ENCODE data around the gene PIGB.
"Not testable (repeated sequence)": the region's sequence is repeated elsewhere in the genome, so short reads cannot be mapped to it uniquely, and the experiment has no call there.

Gene PIGB

DNA sequence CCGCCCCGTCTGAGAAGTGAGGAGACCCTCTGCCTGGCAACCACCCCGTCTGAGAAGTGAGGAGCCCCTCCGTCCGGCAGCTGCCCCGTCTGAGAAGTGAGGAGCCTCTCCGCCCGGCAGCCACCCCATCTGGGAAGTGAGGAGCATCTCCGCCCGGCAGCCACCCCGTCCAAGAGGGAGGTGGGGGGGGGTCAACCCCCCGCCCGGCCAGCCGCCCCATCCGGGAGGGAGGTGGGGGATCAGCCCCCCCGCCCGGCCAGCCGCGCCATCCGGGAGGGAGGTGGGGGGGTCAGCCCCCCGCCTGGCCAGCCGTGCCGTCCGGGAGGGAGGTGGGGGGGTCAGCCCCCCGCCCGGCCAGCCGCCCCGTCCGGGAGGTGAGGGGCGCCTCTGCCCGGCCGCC, 16.2 kb upstream of the PIGB start:
- DNase-seq (ENCODE audit: low spot score) = not testable (repeated sequence)

DNA sequence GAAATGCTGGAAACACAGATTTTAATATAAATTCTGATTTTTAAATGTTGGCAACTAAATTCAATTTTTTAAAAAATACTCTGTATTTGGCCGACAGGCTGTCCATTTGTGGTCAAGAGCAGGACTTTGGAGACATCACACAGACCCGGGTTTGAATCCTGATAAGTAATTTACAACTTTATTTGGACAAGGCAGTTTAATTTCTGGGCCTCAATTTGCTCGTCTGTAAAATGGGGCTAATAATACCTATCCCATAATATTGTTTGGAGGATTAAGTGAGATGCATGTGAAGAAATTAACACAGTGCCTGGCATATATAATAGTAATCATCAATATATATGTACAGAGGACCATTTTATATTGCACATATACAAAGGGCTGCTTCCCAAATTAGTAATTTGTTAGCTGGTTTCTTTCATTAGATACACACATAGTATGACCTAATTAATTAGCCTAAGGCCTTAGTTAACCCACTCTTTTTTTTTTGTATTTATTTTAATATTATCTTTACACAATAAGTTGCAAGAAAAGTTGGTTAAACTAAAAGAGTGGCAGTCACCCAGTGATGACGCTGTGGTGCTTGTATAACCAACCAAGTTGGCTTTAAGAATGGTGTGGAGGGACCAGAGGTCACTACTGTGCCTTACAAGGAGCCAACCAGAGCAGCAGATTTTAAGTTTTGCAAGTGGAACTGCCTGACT, 665 bp downstream of the PIGB start:
- no peak for DNase-seq (ENCODE audit: low spot score)

GRCh38 chr15:55320238-55320550, 1.2 kb downstream of the PIGB start:
- DNase-seq (ENCODE audit: low spot score) = no peak

- DNase-seq (ENCODE audit: low spot score) = no peak
Observed at GRCh38 chr15:55320963-55321362, 1.9 kb downstream of the PIGB start.

GRCh38 chr15:55322467-55322866, 3.4 kb downstream of the PIGB start:
- DNase-seq (ENCODE audit: low spot score) = no peak

- DNase-seq (ENCODE audit: low spot score) = no peak
Observed at GRCh38 chr15:55327387-55327786, 8.4 kb downstream of the PIGB start.

DNA sequence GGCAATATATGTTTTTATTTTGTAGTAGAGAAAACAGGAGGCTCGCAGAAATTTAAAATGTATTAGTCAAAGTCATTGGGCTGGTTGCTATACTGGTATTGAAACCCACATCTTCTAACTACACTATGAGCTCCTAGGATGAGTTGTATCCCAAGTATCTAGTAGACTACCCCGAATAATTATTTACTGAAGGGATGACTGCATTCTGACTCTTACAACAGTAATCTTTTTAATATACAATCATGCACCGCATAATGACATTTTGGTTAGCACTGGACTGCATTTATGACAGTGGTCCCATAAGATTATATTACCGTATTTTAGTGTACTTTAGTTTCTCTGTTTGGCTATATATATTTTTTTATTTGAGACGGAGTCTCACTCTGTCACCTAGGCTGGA, 15.3 kb downstream of the PIGB start:
- no peak for DNase-seq (ENCODE audit: low spot score)

DNA sequence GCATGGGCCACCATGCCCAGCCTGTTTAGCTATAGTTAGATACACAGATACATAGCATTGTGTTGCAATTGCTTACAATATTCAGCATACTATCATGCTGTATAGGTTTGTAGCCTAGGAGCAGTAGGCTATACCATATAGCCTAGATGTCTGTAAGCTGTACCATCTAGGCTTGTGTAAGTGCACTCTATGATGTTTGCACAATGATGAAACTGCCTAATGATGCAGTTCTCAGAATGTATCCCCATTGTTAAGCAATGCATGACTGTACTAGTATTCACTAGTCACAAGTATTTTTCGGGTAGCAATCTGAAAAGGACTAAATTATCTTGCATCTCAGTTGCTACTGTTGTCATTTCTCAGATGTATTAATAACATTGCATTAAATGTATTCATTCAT, 16.0 kb downstream of the PIGB start:
- no peak for DNase-seq (ENCODE audit: low spot score)

- DNase-seq (ENCODE audit: low spot score) = no peak
Observed at GRCh38 chr15:55337160-55337559, 18.1 kb downstream of the PIGB start.

DNA sequence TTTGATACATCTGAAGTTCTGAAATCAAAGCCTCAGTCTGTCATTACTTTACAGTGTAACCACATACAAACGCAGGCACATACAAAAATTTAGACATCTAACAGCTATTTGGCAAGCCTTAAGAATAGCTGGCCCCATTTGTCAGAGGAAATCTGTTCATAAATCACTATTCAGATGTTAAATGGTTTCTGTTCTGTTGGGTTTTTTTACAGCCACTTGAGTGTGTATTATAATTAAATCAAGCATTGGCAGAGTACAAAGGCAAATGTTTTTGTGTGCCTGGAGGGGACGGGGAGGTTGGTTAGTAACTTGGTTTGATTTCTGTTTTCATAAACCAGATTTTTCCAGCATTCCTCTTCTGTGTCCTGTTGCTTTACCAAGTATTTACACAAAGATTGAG, 24.1 kb downstream of the PIGB start:
- DNase-seq (ENCODE audit: low spot score) = no peak

GRCh38 chr15:55344206-55344605, 25.2 kb downstream of the PIGB start:
- no peak for DNase-seq (ENCODE audit: low spot score)

GRCh38 chr15:55348281-55348778, 29.3 kb downstream of the PIGB start:
- DNase-seq (ENCODE audit: low spot score) = no peak

DNA sequence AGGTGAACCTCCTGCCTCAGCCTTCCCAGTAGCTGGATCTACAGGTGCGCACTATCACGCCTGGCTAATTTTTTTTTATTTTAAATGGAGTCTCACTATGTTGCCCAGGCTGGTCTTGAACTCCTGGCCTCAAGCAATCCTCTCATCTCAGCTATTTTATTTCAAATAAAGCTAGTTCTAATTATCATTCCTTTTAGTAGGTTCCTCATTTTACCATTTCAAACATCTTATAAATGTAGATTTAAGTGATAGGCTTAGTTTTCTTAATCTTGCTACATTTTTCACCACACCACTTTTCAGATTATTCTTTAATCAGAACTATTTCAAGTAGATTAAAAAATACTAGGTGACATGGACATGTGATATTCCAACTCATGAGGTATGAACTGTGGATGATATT, 30.3 kb downstream of the PIGB start:
- DNase-seq (ENCODE audit: low spot score) = no peak

DNA sequence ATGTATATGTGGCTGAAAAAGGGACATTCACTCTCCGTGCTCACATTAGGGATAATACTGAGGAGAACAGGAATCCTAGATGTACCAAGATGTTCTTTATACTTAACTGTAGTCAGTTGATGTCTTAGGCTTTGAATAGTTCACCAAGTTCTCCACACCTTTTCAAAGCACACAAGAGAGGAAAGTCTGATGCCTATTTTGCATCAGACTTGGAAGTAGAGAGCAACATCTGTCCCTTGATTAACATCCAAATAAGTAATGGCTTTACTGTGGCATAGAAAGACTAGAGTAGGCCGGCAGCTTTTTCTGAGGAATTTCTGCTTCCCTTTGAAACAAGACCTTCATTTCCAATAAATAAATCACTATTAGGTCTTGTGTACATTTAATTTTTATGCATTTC, 34.0 kb downstream of the PIGB start:
- no peak for DNase-seq (ENCODE audit: low spot score)

- DNase-seq (ENCODE audit: low spot score) = no peak
Observed at GRCh38 chr15:55356985-55357585, 38.1 kb downstream of the PIGB start.

- DNase-seq (ENCODE audit: low spot score) = no peak
Observed at GRCh38 chr15:55357774-55358173, 38.8 kb downstream of the PIGB start.

DNA sequence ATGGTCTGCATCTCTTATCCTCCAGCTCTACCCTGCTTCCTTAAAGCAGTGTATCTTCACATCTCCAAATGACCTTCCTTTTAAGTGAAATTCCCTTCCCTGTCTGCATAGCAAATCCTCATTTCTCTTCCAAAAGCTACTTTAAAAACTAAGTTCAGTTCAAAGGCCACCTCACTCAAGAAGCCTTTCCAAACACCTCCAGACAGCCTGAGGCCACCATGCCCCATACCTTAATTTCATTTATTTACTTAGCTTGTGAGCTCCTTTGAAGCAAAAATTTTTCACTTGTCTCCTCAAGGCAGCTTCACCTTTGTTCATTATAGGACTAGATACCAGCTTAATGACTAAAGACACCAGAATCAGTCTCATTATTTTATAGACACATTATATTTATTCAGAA, 39.4 kb downstream of the PIGB start:
- no peak for DNase-seq (ENCODE audit: low spot score)

DNA sequence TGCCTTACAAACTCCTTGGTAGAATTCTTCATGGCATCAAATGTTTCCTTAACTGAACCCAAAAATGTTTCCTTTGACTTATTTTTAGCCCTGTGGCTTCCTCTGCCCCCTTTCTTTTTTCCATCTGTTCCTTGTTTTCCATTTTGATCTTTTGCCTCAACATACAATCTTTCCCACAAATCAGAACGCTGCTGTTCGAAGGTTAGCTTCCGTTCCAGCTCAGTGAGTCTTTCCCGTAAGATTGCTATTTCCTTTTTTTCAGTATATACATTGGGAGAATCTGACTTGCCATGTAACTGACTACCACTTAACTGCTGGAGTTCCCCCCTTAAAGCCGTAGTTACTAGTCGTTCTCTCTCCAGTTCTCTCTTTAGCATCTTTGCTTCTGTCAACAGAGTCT, 41.2 kb downstream of the PIGB start:
- no peak for DNase-seq (ENCODE audit: low spot score)

DNA sequence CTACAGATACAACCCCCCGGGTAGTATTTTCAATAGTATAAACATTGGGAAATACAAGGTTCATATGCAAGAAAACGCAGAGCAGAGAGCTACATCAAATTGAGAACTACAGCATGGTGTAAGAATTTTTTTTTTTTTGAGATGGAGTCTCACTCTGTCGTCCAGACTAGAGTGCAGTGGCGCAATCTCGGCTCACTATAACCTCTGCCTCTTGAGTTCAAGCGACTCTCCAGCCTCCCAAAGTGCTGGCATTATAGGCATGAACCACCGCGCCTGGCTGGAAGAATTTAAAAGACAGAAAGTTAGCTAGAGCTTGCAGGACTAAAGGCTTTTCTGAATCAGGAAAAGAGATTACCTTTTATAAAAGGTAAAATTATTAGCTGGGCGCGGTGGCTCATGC, 42.0 kb downstream of the PIGB start:
- no peak for DNase-seq (ENCODE audit: low spot score)

GRCh38 chr15:55362641-55363040, 43.6 kb downstream of the PIGB start:
- DNase-seq (ENCODE audit: low spot score) = no peak

- no peak for DNase-seq (ENCODE audit: low spot score)
Observed at GRCh38 chr15:55366981-55367380, 48.0 kb downstream of the PIGB start.

- DNase-seq (ENCODE audit: low spot score) = no peak
Observed at GRCh38 chr15:55372701-55373440, 53.8 kb downstream of the PIGB start.

GRCh38 chr15:55379095-55379494, 60.1 kb downstream of the PIGB start:
- DNase-seq (ENCODE audit: low spot score) = no peak

GRCh38 chr15:55381595-55381994, 62.6 kb downstream of the PIGB start:
- no peak for DNase-seq (ENCODE audit: low spot score)

All from COLO829 (cell line).